ENCODE data around the gene RELA.
"Not testable (repeated sequence)": the region's sequence is repeated elsewhere in the genome, so short reads cannot be mapped to it uniquely, and the experiment has no call there.

RELA gene

GRCh38 chr11:65646958-65647701 lies 15.6 kb downstream of the RELA start:
- no peak for DNase-seq

- no peak for DNase-seq
These were observed 16.3 kb downstream of the RELA start for GRCh38 chr11:65646288-65646957.

GRCh38 chr11:65645710-65646109 lies 17.0 kb downstream of the RELA start:
- no peak for DNase-seq

- DNase-seq, result no peak
These were observed 17.9 kb downstream of the RELA start for GRCh38 chr11:65644837-65645236.

- no peak for DNase-seq
These were observed 18.7 kb downstream of the RELA start for GRCh38 chr11:65643971-65644370.

- DNase-seq, result no peak
These were observed 20.6 kb downstream of the RELA start for GRCh38 chr11:65642014-65642671.

- no peak for DNase-seq
These were observed 21.3 kb downstream of the RELA start for GRCh38 chr11:65641297-65642013.

- peak; percentile 58 for DNase-seq
These were observed 22.0 kb downstream of the RELA start for GRCh38 chr11:65640483-65641296.

- peak; percentile 82 for DNase-seq
These were observed 22.9 kb downstream of the RELA start for GRCh38 chr11:65639623-65640482.

GRCh38 chr11:65639228-65639597 lies 23.5 kb downstream of the RELA start:
- DNase-seq, result not testable (repeated sequence)

- peak; percentile 66 for DNase-seq
These were observed 24.8 kb downstream of the RELA start, which contains the start of gene SIPA1 for GRCh38 chr11:65637794-65638419. SIPA1 (plus strand) TSS chr11:65638101; CDS start chr11:65640922, 2,821 bp downstream.

GRCh38 chr11:65637032-65637557 lies 25.6 kb downstream of the RELA start:
- DNase-seq, result no peak

DNA sequence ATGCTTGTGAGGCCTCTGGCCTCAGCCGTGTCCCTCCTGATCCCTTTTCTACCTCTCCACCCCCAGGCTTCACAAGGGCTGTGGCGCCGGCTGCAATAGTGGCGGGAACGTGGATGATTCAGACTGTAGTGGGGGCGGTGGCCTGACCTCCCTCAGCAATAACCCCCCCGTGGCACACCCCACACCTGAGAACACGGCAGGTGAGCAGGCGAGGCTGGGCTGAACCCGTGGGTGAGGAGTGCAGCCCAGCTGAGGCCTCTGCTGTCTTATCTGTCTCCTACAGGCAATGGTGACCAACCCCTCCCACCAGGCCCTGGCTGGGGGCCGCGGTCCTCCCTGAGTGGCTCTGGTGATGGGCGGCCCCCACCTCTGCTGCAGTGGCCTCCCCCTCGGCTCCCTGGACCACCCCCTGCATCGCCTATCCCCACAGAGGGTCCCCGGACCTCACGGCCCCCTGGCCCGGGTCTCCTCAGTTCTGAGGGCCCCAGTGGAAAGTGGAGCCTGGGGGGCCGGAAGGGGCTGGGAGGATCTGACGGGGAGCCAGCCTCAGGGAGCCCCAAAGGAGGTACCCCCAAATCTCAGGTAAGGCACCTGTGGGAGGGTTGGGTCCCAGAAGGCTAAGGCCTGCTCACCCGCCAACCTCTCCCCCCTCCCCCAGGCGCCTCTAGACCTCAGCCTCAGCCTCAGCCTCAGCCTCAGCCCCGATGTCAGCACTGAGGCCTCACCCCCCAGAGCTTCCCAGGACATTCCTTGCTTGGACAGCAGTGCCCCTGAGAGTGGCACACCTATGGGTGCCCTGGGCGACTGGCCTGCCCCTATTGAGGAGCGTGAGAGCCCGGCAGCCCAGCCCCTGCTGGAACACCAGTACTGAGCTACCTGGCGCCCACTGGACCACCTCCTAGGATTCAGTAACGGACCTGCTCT lies 26.3 kb downstream of the RELA start:
- DNase-seq, result no peak

- no peak for DNase-seq
These were observed 27.6 kb downstream of the RELA start for GRCh38 chr11:65634905-65635731.

DNA sequence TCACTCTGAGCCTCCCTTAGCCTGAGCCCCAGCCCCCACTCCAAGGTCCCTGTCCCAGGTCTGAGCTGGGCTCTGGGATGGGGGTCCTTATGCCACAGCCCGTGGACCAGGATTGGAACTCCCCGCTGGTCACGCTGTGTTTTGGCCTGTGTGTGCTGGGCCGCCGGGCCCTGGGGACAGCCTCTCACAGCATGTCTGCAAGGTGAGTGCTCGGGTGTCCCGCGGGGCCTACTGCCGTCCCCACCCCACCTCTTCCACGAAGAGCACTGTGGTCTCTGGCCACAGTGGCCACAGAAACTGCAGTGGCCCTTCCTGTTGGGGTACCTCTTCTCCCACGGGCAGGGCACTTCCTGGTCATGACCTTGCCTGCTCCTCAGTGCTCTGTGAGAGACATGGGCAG lies 28.3 kb downstream of the RELA start:
- DNase-seq, result no peak

GRCh38 chr11:65634109-65634436 lies 28.6 kb downstream of the RELA start:
- no peak for DNase-seq

- no peak for DNase-seq
These were observed 29.2 kb downstream of the RELA start for GRCh38 chr11:65633390-65634108.

DNA sequence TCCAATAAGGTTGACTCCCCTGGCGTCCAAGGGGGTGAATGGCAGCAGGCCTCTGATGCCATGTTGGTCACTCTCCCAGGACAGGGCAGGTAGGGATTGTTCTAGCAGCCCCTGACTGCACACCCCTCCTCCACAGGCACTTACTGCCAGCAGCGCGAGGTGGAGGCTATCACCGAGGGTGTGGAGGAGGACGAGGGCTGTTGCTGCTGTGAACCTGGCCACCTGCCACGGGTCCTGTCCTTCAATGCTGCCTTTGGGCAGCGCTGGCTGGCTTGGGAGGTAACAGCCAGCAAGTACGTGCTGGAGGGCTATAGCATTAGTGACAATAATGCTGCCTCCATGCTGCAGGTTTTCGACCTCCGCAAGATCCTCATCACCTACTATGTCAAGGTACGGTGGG lies 32.5 kb downstream of the RELA start:
- DNase-seq, result no peak

Data from activated gamma-delta T cell treated with Interleukin-2 at 50 U/mL for 16 hours (primary cell).